Left cardiac atrium (tissue), 4 donors: ENCODE data around the gene VEGFA. TPM values are rescaled to one million over a fixed set of nuclear protein-coding genes. Genes with fewer than 3 reads are reported as not detected.

Experiments
- ATAC-seq, 2 donors: fragments of 200-7000 bp; cut with Tn5 transposase; one replicate each; pipeline ENCODE4 v1.9.1; 2020; ENCODE audit warnings: mild to moderate bottlenecking in 2 of 2, moderate library complexity in 2 of 2
- DNase-seq: peaks from one replicate; pipeline ENCODE4 v3.0.0-alpha.2; 2020
- intact Hi-C, 2 donors: fragments of 100-400 bp; cut with DNase I; formaldehyde crosslinking; loops; one replicate each; pipeline versions ENCODE4 v1.14.1 to v1.15.1; 2022 to 2023
- total RNA-seq, 2 donors: library from RNA; stranded (reverse); fragmentation: NEBNext Ultra II Directional; extraction: Animal tissue kit (Norgen Biotek cat#: 25700); gene quantifications; one replicate each; pipeline ENCODE4 v1.2.1, GENCODE V29; 2021
- donor health status: DM: no; HTN: yes; CAD: no.
- donor health status: DM: no; HTN: yes; CAD: no; lungs with severe emphysema.
- donor health status: DM: yes; HTN: yes; CAD: no.
- donor health status: Dilated cardiomyopathy.

VEGFA gene
- total RNA-seq, 2 donors from 2014 or later: 168 to 212 TPM

DNA sequence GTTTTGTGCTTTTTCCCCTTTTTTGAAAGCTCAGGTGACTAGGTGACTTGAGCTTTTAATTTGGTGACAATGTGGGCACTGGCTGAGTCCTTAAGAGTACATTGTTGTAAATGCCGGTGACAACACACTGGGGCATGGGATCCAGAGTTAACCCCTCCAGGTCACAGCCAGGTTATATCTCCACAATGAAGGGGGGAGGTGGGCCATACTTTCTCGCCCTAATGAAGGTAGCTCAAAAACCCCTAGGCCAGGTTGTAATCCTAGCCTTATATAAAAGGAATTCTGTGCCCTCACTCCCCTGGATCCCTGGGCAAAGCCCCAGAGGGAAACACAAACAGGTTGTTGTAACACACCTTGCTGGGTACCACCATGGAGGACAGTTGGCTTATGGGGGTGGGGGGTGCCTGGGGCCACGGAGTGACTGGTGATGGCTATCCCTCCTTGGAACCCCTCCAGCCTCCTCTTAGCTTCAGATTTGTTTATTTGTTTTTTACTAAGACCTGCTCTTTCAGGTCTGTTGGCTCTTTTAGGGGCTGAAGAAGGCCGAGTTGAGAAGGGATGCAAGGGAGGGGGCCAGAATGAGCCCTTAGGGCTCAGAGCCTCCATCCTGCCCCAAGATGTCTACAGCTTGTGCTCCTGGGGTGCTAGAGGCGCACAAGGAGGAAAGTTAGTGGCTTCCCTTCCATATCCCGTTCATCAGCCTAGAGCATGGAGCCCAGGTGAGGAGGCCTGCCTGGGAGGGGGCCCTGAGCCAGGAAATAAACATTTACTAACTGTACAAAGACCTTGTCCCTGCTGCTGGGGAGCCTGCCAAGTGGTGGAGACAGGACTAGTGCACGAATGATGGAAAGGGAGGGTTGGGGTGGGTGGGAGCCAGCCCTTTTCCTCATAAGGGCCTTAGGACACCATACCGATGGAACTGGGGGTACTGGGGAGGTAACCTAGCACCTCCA is 2.2 kb upstream of the VEGFA start:
- DNase-seq (peak; percentile 29), ATAC-seq (no peak)

DNA sequence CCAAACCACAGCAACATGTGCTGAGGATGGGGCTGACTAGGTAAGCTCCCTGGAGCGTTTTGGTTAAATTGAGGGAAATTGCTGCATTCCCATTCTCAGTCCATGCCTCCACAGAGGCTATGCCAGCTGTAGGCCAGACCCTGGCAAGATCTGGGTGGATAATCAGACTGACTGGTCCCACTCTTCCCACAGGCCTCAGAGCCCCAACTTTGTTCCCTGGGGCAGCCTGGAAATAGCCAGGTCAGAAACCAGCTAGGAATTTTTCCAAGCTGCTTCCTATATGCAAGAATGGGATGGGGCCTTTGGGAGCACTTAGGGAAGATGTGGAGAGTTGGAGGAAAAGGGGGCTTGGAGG is 1.5 kb upstream of the VEGFA start:
- intact Hi-C loops: loop anchor here (5.0 to 10.0 kb wide), 3 partner anchors 41 to 186 kb away; no protein-coding TSS in a partner anchor
- peak; percentile 13 for DNase-seq
- no peak for ATAC-seq

More for the DNA sequence above, 2.2 kb upstream of the VEGFA start:
- intact Hi-C loops: loop anchor here (5.0 to 10.0 kb wide), 3 partner anchors 41 to 187 kb away; no protein-coding TSS in a partner anchor

DNA sequence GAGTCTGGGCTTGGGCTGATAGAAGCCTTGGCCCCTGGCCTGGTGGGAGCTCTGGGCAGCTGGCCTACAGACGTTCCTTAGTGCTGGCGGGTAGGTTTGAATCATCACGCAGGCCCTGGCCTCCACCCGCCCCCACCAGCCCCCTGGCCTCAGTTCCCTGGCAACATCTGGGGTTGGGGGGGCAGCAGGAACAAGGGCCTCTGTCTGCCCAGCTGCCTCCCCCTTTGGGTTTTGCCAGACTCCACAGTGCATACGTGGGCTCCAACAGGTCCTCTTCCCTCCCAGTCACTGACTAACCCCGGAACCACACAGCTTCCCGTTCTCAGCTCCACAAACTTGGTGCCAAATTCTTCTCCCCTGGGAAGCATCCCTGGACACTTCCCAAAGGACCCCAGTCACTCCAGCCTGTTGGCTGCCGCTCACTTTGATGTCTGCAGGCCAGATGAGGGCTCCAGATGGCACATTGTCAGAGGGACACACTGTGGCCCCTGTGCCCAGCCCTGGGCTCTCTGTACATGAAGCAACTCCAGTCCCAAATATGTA is 957 bp upstream of the VEGFA start:
- DNase-seq (peak; percentile 80), ATAC-seq (peak; percentile 5 to 30)
- intact Hi-C loops: loop anchor here (1.0 to 10.0 kb wide), 5 partner anchors 42 to 310 kb away; no protein-coding TSS in a partner anchor

DNA sequence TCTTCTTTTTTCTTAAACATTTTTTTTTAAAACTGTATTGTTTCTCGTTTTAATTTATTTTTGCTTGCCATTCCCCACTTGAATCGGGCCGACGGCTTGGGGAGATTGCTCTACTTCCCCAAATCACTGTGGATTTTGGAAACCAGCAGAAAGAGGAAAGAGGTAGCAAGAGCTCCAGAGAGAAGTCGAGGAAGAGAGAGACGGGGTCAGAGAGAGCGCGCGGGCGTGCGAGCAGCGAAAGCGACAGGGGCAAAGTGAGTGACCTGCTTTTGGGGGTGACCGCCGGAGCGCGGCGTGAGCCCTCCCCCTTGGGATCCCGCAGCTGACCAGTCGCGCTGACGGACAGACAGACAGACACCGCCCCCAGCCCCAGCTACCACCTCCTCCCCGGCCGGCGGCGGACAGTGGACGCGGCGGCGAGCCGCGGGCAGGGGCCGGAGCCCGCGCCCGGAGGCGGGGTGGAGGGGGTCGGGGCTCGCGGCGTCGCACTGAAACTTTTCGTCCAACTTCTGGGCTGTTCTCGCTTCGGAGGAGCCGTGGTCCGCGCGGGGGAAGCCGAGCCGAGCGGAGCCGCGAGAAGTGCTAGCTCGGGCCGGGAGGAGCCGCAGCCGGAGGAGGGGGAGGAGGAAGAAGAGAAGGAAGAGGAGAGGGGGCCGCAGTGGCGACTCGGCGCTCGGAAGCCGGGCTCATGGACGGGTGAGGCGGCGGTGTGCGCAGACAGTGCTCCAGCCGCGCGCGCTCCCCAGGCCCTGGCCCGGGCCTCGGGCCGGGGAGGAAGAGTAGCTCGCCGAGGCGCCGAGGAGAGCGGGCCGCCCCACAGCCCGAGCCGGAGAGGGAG is 580 bp downstream of the VEGFA start:
- intact Hi-C loops: loop anchor here in 1 of 2 donors (2.0 to 5.0 kb wide), 3 partner anchors 103 to 232 kb away; no protein-coding TSS in a partner anchor
- DNase-seq (peak; percentile 79), ATAC-seq (peak; percentile 43 to 44)

DNA sequence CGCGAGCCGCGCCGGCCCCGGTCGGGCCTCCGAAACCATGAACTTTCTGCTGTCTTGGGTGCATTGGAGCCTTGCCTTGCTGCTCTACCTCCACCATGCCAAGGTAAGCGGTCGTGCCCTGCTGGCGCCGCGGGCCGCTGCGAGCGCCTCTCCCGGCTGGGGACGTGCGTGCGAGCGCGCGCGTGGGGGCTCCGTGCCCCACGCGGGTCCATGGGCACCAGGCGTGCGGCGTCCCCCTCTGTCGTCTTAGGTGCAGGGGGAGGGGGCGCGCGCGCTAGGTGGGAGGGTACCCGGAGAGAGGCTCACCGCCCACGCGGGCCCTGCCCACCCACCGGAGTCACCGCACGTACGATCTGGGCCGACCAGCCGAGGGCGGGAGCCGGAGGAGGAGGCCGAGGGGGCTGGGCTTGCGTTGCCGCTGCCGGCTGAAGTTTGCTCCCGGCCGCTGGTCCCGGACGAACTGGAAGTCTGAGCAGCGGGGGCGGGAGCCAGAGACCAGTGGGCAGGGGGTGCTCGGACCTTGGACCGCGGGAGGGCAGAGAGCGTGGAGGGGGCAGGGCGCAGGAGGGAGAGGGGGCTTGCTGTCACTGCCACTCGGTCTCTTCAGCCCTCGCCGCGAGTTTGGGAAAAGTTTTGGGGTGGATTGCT is 1.3 kb downstream of the VEGFA start:
- DNase-seq: peak; percentile 79
- intact Hi-C loops: loop anchor here in 1 of 2 donors (2.0 to 5.0 kb wide), 3 partner anchors 104 to 231 kb away; no protein-coding TSS in a partner anchor
- peak; percentile 22 to 23 for ATAC-seq

DNA sequence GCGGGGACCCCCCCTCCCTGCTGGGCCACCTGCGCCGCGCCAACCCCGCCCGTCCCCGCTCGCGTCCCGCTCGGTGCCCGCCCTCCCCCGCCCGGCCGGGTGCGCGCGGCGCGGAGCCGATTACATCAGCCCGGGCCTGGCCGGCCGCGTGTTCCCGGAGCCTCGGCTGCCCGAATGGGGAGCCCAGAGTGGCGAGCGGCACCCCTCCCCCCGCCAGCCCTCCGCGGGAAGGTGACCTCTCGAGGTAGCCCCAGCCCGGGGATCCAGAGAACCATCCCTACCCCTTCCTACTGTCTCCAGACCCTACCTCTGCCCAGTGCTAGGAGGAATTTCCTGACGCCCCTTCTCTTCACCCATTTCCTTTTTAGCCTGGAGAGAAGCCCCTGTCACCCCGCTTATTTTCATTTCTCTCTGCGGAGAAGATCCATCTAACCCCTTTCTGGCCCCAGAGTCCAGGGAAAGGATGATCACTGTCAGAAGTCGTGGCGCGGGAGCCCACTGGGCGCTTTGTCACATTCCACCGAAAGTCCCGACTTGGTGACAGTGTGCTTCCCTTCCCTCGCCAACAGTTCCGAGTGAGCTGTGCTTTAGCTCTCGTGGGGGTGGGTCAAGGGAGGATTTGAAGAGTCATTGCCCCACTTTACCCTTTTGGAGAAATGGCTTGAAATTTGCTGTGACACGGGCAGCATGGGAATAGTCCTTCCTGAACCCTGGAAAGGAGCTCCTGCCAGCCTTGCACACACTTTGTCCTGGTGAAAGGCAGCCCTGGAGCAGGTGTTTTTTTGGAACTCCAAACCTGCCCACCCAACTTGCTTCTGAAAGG is 2.1 kb downstream of the VEGFA start:
- intact Hi-C loops: loop anchor here (2.0 to 5.0 kb wide), 4 partner anchors 105 to 303 kb away; no protein-coding TSS in a partner anchor
- peak; percentile 34 to 46 for ATAC-seq
- DNase-seq: peak; percentile 79

DNA sequence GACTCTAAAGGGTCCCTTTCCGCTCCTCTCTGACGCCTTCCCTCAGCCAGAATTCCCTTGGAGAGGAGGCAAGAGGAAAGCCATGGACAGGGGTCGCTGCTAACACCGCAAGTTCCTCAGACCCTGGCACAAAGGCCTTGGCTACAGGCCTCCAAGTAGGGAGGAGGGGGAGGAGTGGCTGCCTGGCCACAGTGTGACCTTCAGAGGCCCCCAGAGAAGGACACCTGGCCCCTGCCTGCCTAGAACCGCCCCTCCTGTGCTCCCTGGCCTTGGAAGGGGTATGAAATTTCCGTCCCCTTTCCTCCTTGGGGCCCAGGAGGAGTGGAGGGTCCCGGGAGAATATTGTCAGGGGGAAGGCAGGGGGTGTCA is 2.7 kb downstream of the VEGFA start:
- intact Hi-C loops: loop anchor here (2.0 to 5.0 kb wide), 3 partner anchors 105 to 302 kb away; no protein-coding TSS in a partner anchor
- DNase-seq: peak; percentile 49

DNA sequence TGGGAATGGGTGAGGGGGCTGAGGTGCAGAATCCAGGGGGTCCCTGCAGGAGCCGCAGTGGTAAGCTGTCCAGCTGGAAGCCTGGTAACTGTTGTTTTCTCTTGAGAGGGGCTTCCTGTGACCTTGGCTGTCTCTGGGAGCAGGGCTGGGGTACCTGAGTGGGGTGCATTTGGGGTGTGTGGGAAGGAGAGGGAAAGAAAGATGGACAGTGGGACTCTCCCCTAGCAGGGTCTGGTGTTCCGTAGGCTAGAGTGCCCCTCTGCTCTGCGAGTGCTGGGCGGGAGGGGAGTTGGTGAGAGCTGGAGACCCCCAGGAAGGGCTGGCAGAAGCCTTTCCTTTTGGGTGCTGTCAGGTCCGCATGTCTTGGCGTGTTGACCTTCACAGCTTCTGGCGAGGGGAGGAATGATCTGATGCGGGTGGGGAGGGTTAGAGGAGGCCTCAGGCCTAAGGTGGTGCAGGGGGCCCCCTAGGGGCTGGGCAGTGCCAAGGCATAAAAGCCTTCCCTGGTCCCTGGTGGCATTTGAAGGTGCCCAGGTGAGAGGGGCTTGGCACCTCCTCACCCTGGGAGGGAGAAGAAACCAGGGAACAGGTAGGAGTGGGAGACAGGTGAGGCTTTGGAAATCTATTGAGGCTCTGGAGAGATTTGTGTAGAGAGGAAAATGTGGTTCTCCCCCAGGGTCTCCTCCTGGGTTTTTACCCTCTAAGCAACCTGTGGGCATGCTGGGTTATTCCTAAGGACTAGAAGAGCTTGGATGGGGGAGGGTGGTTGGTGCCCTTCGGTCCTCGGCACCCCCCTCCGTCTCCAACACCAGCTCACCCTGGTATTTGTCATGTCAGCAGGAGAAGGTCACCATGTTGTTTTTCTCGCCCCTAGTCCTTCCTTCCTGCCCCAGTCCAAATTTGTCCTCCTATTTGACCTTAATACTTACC is 3.3 kb downstream of the VEGFA start:
- intact Hi-C loops: loop anchor here (2.0 to 5.0 kb wide), 3 partner anchors 106 to 301 kb away; no protein-coding TSS in a partner anchor
- peak; percentile 65 for DNase-seq
- no peak for ATAC-seq

More for the DNA sequence above, 2.7 kb downstream of the VEGFA start:
- ATAC-seq: no peak

DNA sequence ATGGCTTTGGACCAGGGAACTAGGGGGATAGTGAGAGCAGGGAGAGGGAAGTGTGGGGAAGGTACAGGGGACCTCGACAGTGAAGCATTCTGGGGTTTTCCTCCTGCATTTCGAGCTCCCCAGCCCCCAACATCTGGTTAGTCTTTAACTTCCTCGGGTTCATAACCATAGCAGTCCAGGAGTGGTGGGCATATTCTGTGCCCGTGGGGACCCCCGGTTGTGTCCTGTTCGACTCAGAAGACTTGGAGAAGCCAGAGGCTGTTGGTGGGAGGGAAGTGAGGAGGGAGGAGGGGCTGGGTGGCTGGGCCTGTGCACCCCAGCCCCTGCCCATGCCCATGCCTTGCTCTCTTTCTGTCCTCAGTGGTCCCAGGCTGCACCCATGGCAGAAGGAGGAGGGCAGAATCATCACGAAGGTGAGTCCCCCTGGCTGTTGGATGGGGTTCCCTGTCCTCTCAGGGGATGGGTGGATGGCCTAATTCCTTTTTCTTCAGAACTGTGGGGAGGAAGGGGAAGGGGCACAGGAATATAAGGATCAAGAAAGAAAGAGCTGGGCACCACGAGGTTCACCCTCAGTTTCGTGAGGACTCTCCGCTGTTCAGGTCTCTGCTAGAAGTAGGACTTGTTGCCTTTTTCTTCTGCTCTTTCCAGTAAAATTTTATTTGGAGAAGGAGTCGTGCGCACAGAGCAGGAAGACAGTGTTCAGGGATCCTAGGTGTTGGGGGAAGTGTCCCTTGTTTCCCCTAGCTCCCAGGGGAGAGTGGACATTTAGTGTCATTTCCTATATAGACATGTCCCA is 4.2 kb downstream of the VEGFA start:
- DNase-seq: peak; percentile 18
- ATAC-seq: no peak
- intact Hi-C loops: loop anchor here (2.0 to 5.0 kb wide), 3 partner anchors 107 to 301 kb away; no protein-coding TSS in a partner anchor

DNA sequence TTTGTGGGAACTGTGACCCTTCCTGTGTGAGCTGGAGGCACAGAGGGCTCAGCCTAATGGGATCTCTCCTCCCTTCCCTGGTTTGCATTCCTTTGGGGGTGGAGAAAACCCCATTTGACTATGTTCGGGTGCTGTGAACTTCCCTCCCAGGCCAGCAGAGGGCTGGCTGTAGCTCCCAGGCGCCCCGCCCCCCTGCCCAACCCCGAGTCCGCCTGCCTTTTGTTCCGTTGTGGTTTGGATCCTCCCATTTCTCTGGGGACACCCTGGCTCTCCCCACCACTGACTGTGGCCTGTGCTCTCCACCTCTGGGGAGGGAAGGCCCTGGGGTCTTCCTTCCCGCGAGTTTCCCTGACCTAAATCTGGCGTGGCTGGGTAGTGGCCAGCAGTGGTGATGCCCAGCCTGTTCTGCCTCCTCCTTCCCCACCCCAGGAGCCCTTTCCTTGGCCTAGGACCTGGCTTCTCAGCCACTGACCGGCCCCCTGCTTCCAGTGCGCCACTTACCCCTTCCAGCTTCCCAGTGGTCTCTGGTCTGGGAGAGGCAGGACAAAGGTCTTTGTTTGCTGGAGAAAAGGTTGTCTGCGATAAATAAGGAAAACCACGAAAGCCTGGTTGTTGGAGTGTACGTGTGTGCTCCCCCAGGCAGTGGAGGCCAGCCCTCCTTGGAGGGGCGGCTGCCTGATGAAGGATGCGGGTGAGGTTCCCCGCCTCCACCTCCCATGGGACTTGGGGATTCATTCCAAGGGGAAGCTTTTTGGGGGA is 4.9 kb downstream of the VEGFA start:
- ATAC-seq: peak in 1 of 2 donors; percentile 3
- intact Hi-C loops: loop anchor here in 1 of 2 donors (5.0 kb wide), 2 partner anchors 108 to 227 kb away; no protein-coding TSS in a partner anchor
- DNase-seq: peak; percentile 81

DNA sequence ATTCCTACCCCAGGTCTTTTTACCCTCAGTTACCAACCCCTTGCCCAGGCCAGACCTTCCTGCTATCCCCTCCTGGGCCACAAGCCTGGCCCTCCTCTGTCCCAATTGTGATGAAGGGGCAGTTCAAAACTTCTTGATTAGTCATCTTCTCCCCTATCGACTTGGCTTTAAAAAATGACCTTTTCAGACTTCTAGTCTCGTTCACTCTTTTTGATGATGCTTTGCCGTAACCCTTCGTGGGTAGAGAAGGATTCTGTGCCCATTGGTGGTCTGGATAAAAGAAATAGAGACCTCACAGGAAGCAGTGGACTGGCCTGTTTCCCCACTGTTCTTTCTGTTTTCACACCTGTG is 5.5 kb downstream of the VEGFA start:
- intact Hi-C loops: no loop called here
- ATAC-seq: no peak
- no peak for DNase-seq

DNA sequence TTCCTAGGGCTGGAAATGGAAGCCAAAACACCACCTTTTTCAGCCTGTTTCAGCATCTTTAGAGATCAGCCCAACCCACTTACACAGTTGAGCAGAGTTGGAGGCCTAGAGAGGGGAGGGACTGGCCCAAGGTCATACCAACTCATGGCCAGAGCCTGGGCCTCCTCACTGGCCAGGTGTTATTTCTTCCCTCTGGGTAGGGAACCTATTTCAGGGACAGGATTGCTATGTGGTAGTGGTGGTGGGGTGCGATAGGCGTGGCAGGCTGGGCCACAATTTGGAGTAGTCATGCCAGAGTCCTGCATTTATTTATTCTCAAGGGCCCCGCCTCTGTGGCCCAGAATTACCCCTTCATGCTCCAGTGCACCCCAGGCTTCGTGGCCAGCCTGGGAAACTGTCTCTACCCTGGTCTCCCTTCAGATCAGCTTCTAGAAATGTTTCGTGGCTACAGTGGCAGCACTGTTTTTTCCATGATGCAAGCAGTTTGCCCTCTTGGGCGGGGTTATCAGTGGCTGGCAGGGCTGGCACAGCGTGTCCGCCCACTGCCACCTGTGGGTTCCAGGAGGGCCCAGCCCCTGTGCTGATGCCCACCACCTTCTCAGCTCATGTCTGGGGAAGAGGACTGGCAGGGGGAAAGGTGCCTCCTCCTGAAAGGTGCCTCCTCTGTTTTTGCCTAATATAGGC is 6.2 kb downstream of the VEGFA start:
- intact Hi-C loops: no loop called here
- peak; percentile 20 for DNase-seq
- ATAC-seq: no peak

DNA sequence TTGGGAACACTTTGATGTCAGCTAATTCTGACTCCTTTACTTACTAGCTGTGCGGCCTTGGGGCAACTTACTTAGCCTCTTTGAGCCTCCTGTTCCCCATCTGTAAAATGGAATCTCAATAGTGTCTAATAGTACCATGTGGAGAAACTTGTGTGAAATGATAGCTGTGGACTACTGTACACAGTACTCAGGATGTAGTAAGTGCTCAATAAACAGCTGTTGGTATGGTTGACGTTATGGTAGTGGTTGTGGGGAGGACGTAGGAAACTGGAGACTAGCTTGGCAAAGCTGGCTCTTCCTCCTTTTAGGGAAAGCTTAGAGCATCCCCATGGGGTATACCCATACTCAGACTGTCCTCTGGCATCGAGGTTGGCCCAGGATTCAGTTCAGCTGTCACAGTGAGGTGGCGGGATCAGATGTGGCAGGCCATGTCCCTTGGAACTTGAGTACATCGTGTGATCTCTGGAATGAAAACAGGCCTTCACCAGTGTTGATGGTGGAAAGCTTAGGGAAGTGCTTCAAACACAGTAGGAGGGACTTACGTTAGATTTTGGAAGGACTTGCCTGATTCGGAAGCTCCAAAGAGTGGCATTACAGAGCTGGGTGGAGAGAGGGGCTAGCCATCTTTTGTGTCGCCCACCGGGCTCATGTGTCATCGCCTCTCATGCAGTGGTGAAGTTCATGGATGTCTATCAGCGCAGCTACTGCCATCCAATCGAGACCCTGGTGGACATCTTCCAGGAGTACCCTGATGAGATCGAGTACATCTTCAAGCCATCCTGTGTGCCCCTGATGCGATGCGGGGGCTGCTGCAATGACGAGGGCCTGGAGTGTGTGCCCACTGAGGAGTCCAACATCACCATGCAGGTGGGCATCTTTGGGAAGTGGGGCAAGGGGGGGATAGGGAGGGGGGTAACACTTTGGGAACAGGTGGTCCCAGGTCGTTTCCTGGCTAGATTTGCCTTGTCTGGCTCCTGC is 7.1 kb downstream of the VEGFA start:
- intact Hi-C loops: no loop called here
- ATAC-seq (peak in 1 of 2 donors; percentile 4), DNase-seq (peak; percentile 33)
